Liver (tissue), 9 donors: Measurements from ENCODE around the gene MYO7B. TPM values are rescaled to one million over a fixed set of nuclear protein-coding genes. Genes with fewer than 3 reads are reported as not detected.

Source experiments
- DNase-seq: peaks from one replicate; pipeline ENCODE4 v3.0.0-alpha.2; 2017; ENCODE audit warnings: low spot score
- H3K27ac ChIP-seq, 2 donors: one replicate each; pipeline ENCODE4 v1.7.0; 2013; ENCODE audit warnings: inconsistent platforms in 2 of 2, low read length in 2 of 2, control low read depth in 1 of 2, low read depth in 1 of 2, mild to moderate bottlenecking in 1 of 2
- H3K27me3 ChIP-seq, 4 donors: one replicate each; pipeline versions ENCODE4 v1.6.1 to v1.7.0; 2013; ENCODE audit warnings: low read length in 3 of 4, inconsistent platforms in 1 of 4, mild to moderate bottlenecking in 1 of 4, moderate library complexity in 1 of 4; ENCODE audit not compliant: control insufficient read depth in 4 of 4, insufficient read depth in 4 of 4
- H3K36me3 ChIP-seq, 4 donors: one replicate each; pipeline versions ENCODE4 v1.6.1 to v1.7.0; 2013; ENCODE audit warnings: low read length in 3 of 4, mild to moderate bottlenecking in 3 of 4, low read depth in 1 of 4, moderate library complexity in 1 of 4; ENCODE audit not compliant: control insufficient read depth in 4 of 4, insufficient read depth in 3 of 4
- H3K4me1 ChIP-seq, 4 donors: one replicate each; pipeline versions ENCODE4 v1.6.1 to v1.7.0; 2013; ENCODE audit warnings: low read length in 3 of 4, mild to moderate bottlenecking in 3 of 4, moderate library complexity in 1 of 4; ENCODE audit not compliant: control insufficient read depth in 4 of 4, insufficient read depth in 4 of 4
- H3K4me3 ChIP-seq, 3 donors: one replicate each; pipeline versions ENCODE4 v1.6.1 to v1.7.0; 2013; ENCODE audit warnings: low read length in 3 of 3, control low read depth in 1 of 3, low read depth in 1 of 3, mild to moderate bottlenecking in 1 of 3
- H3K9ac ChIP-seq, 2 donors: one replicate each; pipeline ENCODE4 v1.7.0; 2013; ENCODE audit warnings: low read length in 2 of 2, mild to moderate bottlenecking in 2 of 2, moderate library complexity in 2 of 2, control low read depth in 1 of 2, low read depth in 1 of 2
- H3K9me3 ChIP-seq, 4 donors: one replicate each; pipeline versions ENCODE4 v1.6.1 to v1.7.0; 2013; ENCODE audit warnings: low read length in 3 of 4; ENCODE audit not compliant: control insufficient read depth in 4 of 4
- EGR1 ChIP-seq, 2 donors: IDR thresholded peaks; 2 replicates each; pipeline ENCODE4 v1.6.1; 2016 to 2018; ENCODE audit warnings: antibody characterized with exemption in 2 of 2, low read depth in 2 of 2
- GABPA ChIP-seq, 2 donors: IDR thresholded peaks in 1 of 2; conservative IDR thresholded peaks in 1 of 2; 2 replicates each; pipeline ENCODE4 v1.6.1; 2016; ENCODE audit warnings: antibody characterized with exemption in 2 of 2, mild to moderate bottlenecking in 1 of 2, moderate library complexity in 1 of 2
- HNF4A ChIP-seq, 2 donors: conservative IDR thresholded peaks; 2 replicates each; pipeline ENCODE4 v1.6.1; 2016; ENCODE audit warnings: antibody characterized with exemption in 2 of 2, mild to moderate bottlenecking in 2 of 2
- HNF4G ChIP-seq: IDR thresholded peaks from 2 replicates; pipeline ENCODE4 v1.6.1; 2016; ENCODE audit warnings: antibody characterized with exemption
- RAD21 ChIP-seq, 2 donors: IDR thresholded peaks; 2 replicates each; pipeline ENCODE4 v1.6.1; 2016; ENCODE audit warnings: antibody characterized with exemption in 2 of 2, mild to moderate bottlenecking in 2 of 2
- RXRA ChIP-seq, 2 donors: IDR thresholded peaks; 2 replicates each; pipeline ENCODE4 v1.6.1; 2017 to 2018; ENCODE audit warnings: antibody characterized with exemption in 2 of 2, mild to moderate bottlenecking in 1 of 2
- WGBS: extraction: QIAGEN DNeasy Blood & Tissue Kit; methylation state at CpG from one replicate; pipeline ENCODE4 v1.1.7; 2013; 5-methylcytosine and 5-hydroxymethylcytosine counted together
- polyA plus RNA-seq, 2 donors: library from polyadenylated mRNA; stranded (reverse) in 1 of 2; unstranded in 1 of 2; fragments of 200-250 nt in 1 of 2; fragments of >200 nt in 1 of 2; fragmentation: Nextera tagmentation in 1 of 2; extraction: Ambion mirVana in 1 of 2; gene quantifications; one replicate each; pipeline versions ENCODE4 v1.2.1 to v1.2.3, GENCODE V29; 2013 to 2015
- total RNA-seq, 2 donors: library from RNA; depleted of rRNA; stranded (reverse); fragments of >200 nt; gene quantifications; one replicate each; pipeline ENCODE4 v1.2.3, GENCODE V29; 2014
- TF ChIP-seq, protein P1 (sequence below): fragments of 150-350 bp; IDR thresholded peaks from 2 replicates; pipeline ENCODE4 v1.5.1; 2017; ENCODE audit warnings: improper control_type of control experiment, low read depth, low read length; ENCODE audit not compliant: missing input control
- TF ChIP-seq, protein P2 (sequence below): IDR thresholded peaks from 2 replicates; pipeline ENCODE4 v1.6.1; 2016; ENCODE audit warnings: antibody characterized with exemption
- TF ChIP-seq, protein P3 (sequence below): IDR thresholded peaks from 2 replicates; pipeline ENCODE4 v1.6.1; 2016; ENCODE audit warnings: antibody characterized with exemption, mild to moderate bottlenecking
- donor health status: healthy.
- donor health status: healthy.
- donor health status: healthy.
- donor health status: healthy.
- donor health status: healthy.

The MYO7B gene
- total and polyA plus RNA-seq, 4 donors = 0.15 to 1.1 (median 0.64) TPM

DNA sequence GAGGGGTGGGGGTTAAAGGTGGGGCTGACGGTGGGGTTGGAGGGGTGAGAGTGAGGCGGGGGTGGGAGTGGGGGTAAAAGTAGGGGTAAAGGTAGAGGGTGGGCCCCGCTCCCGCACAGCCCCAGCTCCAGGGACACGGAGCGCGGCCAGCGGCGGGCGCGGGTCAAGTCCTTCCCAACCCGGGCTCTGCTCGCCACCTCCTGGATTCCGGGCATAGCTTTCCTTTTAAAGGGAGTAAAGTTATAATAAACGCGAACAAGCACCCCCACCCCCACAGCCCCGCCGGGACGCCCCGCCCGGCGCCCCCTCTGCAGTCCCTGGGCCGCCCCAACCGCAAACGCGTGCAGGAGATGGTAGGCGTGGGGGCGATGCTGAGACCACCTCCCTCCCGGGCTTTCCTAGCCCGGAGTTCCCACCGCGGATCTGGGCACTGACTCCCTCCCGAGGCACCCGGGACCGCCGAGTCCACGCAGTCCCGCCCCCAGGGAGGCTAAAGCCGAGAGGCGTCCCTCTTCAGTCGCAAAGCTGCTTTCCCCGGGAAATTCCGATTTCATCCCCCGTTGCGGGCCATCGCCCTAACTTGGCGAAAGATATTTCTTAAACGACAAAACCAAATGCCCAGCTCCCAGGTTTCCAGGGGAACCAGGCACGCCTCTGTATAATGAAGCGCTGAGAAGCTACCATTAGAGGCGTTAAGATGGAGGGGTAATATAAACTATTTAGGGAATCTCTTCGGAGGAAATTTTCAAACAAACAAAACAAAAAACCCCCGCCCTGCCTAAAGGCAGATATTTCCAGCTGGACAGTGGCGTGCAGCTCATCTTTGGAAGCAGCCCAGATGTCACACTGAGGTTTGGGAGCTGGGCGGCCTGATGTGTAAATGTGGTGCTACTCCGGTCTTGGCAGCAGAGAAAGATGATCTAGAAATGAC is 140.1 kb downstream of the MYO7B start, which contains the start of gene LIMS2:
Gene LIMS2 (minus strand): TSS at position 200 of the 931 bp plus-strand sequence. CDS start 506 bp downstream, outside the sequence.
- H3K9me3 ChIP-seq = no peaks in the 10 kb centered on the region
- TF ChIP-seq, protein P1, sequence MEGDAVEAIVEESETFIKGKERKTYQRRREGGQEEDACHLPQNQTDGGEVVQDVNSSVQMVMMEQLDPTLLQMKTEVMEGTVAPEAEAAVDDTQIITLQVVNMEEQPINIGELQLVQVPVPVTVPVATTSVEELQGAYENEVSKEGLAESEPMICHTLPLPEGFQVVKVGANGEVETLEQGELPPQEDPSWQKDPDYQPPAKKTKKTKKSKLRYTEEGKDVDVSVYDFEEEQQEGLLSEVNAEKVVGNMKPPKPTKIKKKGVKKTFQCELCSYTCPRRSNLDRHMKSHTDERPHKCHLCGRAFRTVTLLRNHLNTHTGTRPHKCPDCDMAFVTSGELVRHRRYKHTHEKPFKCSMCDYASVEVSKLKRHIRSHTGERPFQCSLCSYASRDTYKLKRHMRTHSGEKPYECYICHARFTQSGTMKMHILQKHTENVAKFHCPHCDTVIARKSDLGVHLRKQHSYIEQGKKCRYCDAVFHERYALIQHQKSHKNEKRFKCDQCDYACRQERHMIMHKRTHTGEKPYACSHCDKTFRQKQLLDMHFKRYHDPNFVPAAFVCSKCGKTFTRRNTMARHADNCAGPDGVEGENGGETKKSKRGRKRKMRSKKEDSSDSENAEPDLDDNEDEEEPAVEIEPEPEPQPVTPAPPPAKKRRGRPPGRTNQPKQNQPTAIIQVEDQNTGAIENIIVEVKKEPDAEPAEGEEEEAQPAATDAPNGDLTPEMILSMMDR = peak; percentile 34
- no peak for TF ChIP-seq EGR1 (IDR thresholded peaks at IDR 0.05; ENCODE audit: low read depth in 2 of 2)
- TF ChIP-seq RAD21 (IDR thresholded peaks at IDR 0.05) = peak; percentile 62 to 72

DNA sequence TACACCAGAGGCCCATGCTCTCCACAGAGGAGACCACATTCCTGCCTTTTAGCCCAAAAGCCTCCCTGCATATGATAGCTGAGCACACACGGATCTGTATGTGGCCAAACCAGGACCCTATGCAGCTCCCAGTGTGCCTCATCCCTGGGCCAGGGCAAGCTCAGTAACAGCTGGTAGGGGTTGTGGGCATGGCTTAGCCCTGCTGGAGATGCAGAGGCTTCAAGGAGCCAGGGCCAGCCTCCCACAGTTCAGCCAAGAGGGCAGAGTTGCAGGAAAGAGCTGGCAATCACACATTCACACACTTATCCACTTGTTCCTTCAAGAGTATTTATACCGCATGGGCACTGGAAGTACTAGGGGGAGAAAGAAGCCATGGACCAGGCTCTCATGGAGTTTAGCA is 141.4 kb downstream of the MYO7B start:
- WGBS = 94% methylated on average over 2 of the region's 2 CpGs
- H3K9ac ChIP-seq = no peak overlapping the region
- no peaks in the 10 kb centered on the region for H3K9me3 ChIP-seq
- no peaks in the 10 kb centered on the region for H3K36me3 ChIP-seq
- no peak for DNase-seq
- no peaks in the 10 kb centered on the region for H3K27me3 ChIP-seq
- TF ChIP-seq, protein P1 = no peak
- H3K27ac ChIP-seq = no peak overlapping the region
- H3K4me3 ChIP-seq = no peak overlapping the region
- peaks cover 2 to 25% (median 16%) of the 10 kb centered on the region in 4 donors for H3K4me1 ChIP-seq

More for the DNA sequence above, 140.1 kb downstream of the MYO7B start, which contains the start of gene LIMS2:
- H3K9ac ChIP-seq = peak within 1 kb of the TSS in 1 of 2 donors; percentile 28
- H3K4me3 ChIP-seq = peak within 1 kb of the TSS; percentile 65 to 85 (median 68)
- H3K36me3 ChIP-seq = no peaks in the 10 kb centered on the region
- DNase-seq = peak; percentile 39
- 2% methylated on average over 56 of the region's 56 CpGs for WGBS
- peak within 1 kb of the TSS; percentile 31 to 73 for H3K27ac ChIP-seq
- H3K4me1 ChIP-seq = peaks cover 2 to 25% (median 16%) of the 10 kb centered on the region in 4 donors
- H3K27me3 ChIP-seq = no peaks in the 10 kb centered on the region

GRCh38 chr2:127678531-127678930 is 143.0 kb downstream of the MYO7B start:
- no peak for DNase-seq
- Histone ChIP-seq H3K9me3 (no peaks in the 10 kb centered on the region), H3K9ac (no peak overlapping the region), H3K27me3 (no peaks in the 10 kb centered on the region), H3K4me1 (peaks cover 2 to 19% (median 16%) of the 10 kb centered on the region in 4 donors), H3K4me3 (no peak overlapping the region), H3K27ac (no peak overlapping the region), H3K36me3 (no peaks in the 10 kb centered on the region)
- 76% methylated on average over 10 of the region's 10 CpGs for WGBS
- TF ChIP-seq HNF4A (conservative IDR thresholded peaks at IDR 0.05) (no peak), RAD21 (IDR thresholded peaks at IDR 0.05) (no peak), RXRA (IDR thresholded peaks at IDR 0.05) (no peak), EGR1 (IDR thresholded peaks at IDR 0.05; ENCODE audit: low read depth in 2 of 2) (no peak), GABPA (IDR thresholded peaks at IDR 0.05 in 1 of 2, conservative IDR thresholded peaks at IDR 0.05 in 1 of 2) (no peak), HNF4G (no peak)
- TF ChIP-seq, protein P2, sequence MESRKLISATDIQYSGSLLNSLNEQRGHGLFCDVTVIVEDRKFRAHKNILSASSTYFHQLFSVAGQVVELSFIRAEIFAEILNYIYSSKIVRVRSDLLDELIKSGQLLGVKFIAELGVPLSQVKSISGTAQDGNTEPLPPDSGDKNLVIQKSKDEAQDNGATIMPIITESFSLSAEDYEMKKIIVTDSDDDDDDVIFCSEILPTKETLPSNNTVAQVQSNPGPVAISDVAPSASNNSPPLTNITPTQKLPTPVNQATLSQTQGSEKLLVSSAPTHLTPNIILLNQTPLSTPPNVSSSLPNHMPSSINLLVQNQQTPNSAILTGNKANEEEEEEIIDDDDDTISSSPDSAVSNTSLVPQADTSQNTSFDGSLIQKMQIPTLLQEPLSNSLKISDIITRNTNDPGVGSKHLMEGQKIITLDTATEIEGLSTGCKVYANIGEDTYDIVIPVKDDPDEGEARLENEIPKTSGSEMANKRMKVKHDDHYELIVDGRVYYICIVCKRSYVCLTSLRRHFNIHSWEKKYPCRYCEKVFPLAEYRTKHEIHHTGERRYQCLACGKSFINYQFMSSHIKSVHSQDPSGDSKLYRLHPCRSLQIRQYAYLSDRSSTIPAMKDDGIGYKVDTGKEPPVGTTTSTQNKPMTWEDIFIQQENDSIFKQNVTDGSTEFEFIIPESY = no peak
- TF ChIP-seq, protein P3, sequence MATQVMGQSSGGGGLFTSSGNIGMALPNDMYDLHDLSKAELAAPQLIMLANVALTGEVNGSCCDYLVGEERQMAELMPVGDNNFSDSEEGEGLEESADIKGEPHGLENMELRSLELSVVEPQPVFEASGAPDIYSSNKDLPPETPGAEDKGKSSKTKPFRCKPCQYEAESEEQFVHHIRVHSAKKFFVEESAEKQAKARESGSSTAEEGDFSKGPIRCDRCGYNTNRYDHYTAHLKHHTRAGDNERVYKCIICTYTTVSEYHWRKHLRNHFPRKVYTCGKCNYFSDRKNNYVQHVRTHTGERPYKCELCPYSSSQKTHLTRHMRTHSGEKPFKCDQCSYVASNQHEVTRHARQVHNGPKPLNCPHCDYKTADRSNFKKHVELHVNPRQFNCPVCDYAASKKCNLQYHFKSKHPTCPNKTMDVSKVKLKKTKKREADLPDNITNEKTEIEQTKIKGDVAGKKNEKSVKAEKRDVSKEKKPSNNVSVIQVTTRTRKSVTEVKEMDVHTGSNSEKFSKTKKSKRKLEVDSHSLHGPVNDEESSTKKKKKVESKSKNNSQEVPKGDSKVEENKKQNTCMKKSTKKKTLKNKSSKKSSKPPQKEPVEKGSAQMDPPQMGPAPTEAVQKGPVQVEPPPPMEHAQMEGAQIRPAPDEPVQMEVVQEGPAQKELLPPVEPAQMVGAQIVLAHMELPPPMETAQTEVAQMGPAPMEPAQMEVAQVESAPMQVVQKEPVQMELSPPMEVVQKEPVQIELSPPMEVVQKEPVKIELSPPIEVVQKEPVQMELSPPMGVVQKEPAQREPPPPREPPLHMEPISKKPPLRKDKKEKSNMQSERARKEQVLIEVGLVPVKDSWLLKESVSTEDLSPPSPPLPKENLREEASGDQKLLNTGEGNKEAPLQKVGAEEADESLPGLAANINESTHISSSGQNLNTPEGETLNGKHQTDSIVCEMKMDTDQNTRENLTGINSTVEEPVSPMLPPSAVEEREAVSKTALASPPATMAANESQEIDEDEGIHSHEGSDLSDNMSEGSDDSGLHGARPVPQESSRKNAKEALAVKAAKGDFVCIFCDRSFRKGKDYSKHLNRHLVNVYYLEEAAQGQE = no peak
